GM13977 (cell line): ENCODE results near the gene PDE1C.

Experiments used
- DNase-seq: peaks from one replicate; pipeline ENCODE4 v3.0.0; 2012; ENCODE audit warnings: low spot score
- in situ Hi-C: fragments of 300-500 bp; cut with MboI; formaldehyde crosslinking; loops from one replicate; pipeline ENCODE4 v1.12.0; 2022; ENCODE audit warnings: low sequenced_read_pairs, low pct_unique_long_range_greater_than_20kb, mixed read lengths, inconsistent platforms; ENCODE audit not compliant: unreplicated experiment
- TF ChIP-seq, protein P1 (sequence below): IDR thresholded peaks from 2 replicates; pipeline ENCODE4 v1.5.1; 2012; ENCODE audit warnings: mild to moderate bottlenecking, control low read depth; ENCODE audit not compliant: insufficient read depth; ENCODE audit errors: extremely low read depth, missing control alignments

The PDE1C gene

DNA sequence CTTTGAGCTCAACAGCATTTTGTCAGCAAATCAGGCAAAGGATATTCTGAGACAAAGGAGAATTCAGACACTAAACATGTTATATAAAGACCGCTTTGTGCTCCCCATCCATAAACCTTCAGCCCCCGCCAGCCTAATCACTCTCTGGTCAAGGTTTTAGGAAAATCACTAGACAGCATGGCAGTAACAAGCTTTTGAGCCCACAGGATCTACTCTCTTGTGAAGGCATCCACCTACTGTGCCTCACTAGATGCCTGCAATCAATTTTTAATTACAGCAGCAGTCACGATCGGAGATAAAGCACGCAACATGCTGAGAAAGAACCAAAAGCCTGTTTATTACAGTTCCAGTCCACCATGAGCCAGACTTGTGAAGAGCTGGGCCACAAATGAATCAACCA lies 19.1 kb downstream of the PDE1C start:
- in situ Hi-C loops, result no loop called here
- DNase-seq, result no peak
- TF ChIP-seq, protein P1, sequence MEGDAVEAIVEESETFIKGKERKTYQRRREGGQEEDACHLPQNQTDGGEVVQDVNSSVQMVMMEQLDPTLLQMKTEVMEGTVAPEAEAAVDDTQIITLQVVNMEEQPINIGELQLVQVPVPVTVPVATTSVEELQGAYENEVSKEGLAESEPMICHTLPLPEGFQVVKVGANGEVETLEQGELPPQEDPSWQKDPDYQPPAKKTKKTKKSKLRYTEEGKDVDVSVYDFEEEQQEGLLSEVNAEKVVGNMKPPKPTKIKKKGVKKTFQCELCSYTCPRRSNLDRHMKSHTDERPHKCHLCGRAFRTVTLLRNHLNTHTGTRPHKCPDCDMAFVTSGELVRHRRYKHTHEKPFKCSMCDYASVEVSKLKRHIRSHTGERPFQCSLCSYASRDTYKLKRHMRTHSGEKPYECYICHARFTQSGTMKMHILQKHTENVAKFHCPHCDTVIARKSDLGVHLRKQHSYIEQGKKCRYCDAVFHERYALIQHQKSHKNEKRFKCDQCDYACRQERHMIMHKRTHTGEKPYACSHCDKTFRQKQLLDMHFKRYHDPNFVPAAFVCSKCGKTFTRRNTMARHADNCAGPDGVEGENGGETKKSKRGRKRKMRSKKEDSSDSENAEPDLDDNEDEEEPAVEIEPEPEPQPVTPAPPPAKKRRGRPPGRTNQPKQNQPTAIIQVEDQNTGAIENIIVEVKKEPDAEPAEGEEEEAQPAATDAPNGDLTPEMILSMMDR, result no peak

DNA sequence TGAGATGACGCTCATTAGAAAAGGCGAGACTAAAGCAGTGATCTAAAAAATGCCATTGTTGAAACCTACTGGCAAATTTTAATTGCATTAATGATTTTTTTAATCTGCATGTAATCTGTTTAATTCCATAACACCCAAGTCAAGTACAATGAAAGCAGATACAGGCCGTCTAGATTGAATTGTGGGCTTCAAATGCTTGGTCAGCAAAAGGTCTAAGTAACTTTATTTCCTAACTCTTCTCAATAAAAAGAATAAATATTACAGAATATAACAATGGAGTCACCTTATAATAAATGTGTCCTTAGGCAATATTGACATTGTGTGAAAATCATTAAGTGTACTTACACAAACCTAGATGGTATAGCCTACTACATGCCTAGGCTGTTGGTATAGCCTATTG lies 20.6 kb downstream of the PDE1C start:
- in situ Hi-C loops, result no loop called here
- TF ChIP-seq, protein P1, result no peak
- DNase-seq, result no peak

DNA sequence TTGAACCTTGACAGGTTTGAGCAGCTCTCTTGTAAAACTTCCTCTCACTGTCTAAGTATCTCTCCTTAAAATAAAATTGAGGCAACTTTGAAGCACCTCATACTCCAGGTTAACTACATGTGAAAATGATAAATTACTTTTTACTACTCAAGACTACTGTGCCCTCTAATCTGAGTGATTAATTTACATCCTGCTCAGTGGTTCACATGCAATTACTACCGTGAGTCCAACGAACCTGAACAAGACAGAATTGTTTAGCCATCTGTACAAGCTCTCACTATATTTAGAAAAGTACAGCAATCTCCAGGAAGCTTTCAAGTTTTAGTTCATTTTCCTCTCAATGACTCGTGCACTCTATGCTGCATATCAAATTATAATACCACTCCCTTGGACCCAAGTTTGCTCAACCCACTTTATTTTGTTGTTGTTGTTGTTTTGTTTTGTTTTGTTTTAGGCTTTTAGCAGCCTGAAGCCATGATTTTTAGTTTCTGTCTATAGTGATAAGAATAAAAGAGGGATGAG lies 21.2 kb downstream of the PDE1C start:
- DNase-seq, result no peak
- in situ Hi-C loops, result no loop called here
- TF ChIP-seq, protein P1, result no peak

DNA sequence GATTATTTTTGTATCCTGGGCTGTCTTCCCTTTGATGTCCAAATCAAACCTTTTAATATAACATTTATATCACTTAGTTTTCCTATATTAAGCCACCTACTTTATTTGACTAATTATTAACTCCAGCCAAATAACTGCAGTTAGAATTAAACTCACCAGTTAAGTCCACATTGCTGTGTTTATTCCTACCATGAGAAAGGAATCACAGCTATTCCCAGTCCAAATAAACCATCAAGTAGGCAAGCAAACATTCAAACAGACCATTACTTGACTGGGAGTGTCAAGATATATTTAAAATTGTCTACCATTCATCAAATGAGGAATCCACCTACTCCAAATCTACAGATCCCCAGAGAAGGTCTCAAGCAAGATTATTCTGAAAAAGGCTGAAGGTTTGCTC lies 22.4 kb downstream of the PDE1C start:
- DNase-seq, result no peak
- in situ Hi-C loops, result no loop called here
- TF ChIP-seq, protein P1, result no peak

DNA sequence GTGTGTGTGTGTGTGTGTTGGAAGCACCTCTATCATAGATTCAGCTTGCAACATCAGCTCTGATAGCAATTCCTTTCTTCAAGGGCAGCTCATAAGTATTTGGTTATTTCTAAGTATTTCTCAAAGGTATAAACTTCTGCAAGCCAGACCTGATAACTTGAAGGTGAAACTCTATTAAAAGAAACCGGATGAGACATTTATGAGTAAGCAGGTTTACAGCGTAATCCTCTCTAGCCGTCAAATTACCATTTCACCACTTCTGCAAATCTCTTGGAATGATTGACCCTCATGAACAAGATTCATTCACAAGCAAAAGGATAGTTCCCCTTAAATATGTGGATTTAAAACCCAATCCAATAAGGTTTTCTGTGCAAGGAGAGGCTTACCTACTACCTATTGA lies 23.1 kb downstream of the PDE1C start:
- TF ChIP-seq, protein P1, result no peak
- in situ Hi-C loops, result no loop called here
- DNase-seq, result no peak

DNA sequence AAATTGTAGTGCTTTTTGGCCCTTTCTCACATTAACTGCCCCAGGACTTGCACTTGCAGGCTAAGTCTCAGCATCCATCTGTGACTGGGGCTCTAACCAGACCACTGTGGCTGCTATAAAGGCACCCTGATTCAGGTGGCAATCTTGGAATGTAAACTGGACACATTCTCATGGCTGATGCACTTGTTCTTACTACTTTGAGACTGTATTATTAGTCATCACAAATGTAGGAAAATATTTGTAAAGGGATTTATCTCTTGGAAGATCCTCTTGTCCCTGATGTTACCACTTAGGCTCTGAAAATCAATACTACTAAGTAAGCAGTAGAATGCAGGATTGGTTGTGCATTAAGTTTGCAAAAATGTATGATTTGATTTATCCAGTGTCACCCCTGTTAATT lies 25.0 kb downstream of the PDE1C start:
- TF ChIP-seq, protein P1, result no peak
- DNase-seq, result no peak
- in situ Hi-C loops, result no loop called here

DNA sequence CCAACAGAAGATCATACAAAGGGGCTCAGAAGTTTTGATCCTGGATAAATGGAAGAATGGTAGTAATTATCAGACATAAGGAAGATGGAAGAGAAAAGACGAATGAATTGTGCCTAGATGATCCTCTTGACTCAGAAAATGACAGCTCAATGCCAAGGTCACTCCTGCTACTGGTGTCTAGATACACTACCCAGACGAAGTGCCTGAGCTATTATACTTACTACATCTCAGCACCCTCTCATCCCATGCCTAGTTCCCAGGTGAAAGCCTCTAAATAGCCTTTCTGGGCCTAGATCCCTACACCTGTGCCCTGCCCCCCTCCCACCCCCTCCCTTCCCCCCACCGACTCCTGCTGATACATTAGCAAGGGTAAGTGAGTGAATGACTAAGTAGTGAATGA lies 25.5 kb downstream of the PDE1C start:
- in situ Hi-C loops, result no loop called here
- DNase-seq, result no peak
- TF ChIP-seq, protein P1, result no peak
